ENCODE measurements around the gene STAT3.

The STAT3 gene

GRCh38 chr17:42354956-42355843 is 33.0 kb downstream of the STAT3 start:
- no peak for FAIRE-seq
- no peak for DNase-seq (ENCODE audit: low spot score)

DNA sequence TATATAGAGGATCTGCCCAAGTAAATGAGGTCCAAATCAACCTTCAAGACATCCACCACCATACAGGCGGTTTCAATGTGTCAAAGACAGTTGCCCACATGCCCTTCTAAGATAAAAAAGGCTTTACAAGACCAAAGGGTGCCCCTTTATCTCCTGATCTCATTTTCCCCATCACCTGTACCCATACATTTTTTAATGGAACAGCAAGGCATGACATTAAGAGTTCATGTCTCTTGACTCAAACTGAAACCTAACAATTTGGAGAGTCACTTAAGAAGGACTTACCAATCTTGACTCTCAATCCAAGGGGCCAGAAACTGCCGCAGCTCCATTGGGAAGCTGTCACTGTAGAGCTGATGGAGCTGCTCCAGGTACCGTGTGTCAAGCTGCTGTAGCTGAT is 40.1 kb downstream of the STAT3 start:
- DNase-seq (ENCODE audit: low spot score) = no peak
- FAIRE-seq = no peak

DNA sequence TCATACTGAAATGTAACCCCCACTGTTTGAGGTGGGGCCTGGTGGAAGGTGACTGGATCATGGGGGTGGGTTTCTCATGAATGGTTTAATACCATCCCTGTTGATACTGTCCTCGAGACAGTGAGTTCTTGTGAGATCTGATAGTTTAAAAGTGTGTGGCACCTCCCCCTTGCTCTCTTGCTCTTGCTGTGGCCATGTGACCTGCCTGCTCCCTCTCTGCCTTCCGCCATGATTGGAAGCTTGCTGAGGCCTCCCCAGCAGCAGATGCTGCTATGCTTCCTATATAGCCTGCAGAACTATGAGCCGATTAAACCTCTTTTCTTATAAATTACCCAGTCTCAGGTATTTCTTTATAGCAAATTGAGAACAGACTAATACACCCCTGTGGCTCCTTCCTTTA is 40.6 kb downstream of the STAT3 start:
- FAIRE-seq (no peak), DNase-seq (ENCODE audit: low spot score) (no peak)

DNA sequence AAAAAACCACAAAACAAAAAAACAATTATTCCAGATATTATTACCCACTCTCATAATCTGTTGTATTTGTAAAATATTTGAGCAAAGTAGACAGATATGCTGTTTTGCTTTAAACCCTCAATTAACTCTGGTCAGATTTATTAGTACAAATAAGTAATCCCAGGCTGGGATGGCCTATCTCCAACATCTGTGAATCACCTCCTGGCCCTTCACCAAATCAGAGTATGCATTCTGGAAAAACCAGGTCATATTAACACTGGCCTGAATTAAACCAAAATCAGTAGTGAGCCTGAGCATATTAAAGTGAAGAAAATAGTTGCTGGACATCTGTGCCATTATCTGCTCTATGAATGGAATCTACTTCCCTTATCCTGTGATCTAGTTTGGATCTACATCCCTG is 41.0 kb downstream of the STAT3 start:
- FAIRE-seq (peak; percentile 81), DNase-seq (ENCODE audit: low spot score) (peak; percentile 36)

GRCh38 chr17:42346481-42346880 is 41.8 kb downstream of the STAT3 start:
- no peak for FAIRE-seq

DNA sequence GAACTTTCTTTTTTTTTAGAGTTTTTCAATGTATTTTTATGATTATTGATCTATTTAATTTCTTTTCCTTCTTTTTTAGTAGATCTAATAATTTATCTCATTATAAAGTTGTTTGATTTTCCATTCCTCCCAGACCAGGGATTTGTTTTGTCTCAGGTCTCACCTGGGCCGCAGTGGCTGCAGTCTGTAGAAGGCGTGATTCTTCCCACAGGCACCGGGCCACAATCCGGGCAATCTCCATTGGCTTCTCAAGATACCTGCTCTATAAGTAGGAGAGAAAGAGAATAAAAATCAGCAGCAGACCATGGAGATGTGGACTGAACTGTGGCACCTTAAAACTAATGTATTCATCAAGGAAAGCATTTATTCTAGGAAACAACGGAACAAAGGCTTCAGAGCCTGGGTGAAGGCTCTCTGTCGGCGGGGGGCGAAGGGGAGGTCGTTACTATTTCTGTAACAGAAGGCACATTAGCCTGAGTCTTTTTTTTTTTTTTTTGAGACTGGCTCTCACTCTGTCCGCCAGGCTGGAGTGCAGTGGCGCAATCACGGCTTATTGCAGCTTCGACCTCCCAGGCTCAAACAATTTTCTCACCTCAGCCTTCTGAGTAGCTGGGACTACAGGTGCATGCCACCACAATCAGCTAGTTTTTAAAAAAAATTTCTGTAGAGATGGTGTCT is 42.7 kb downstream of the STAT3 start:
- FAIRE-seq = no peak

More at GRCh38 chr17:42346481-42346880, 41.8 kb downstream of the STAT3 start:
- no peak for DNase-seq (ENCODE audit: low spot score)

DNA sequence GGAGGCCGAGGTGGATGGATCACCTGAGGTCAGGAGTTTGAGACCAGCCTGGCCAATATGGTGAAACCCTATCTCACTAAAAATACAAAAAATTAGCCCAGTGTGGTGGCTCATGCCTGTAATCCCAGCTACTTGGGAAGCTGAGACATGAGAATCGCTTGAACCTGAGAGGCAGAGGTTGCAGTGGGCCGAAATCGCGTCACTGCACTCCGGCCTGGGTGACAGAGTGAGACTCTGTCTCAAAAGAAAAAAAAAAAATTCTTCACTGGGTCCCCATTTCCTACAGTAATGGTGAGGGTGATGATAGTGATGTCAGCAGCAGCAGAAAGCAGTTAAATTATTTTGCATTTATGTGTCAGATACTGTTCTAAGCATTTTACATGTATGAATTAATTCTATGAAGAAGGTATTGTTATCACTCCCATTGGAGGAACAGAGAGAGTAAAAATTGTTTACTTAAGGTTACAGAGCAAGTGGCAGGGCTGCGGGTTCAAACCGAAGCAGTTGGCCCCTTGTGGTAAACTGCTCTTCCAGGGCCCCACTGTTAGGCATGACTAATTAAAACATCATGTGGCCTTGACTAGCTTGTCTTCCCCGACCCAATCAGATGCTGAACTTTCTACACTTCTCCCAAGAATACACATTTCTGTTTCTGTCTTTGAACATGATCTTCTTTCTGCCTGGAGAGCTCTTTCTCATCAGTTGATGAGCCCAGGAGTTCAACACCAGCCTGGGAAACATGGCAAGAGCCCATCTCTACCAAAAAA is 45.8 kb downstream of the STAT3 start:
- DNase-seq (ENCODE audit: low spot score) (peak; percentile 26), FAIRE-seq (peak; percentile 47)

More for the DNA sequence above, 42.7 kb downstream of the STAT3 start:
- no peak for DNase-seq (ENCODE audit: low spot score)

DNA sequence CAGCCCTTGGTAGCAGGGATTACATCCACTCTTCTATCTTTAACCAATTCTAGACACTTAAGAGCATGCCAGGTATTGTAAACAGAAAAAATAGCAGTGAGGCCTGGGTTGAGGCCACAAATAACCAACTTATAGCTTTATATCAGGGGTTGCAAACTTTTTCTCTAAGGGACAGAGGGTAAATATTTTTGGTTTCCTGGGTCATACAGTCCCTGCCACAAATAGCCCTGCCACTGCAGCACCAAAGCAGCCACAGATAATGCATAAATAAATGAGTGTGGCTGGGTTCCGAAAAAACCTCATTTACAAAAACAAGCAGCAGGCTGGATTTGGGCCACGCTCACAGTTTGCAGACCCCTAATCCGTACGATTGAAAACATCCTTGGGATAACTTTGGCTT is 46.7 kb downstream of the STAT3 start:
- DNase-seq (ENCODE audit: low spot score) (no peak), FAIRE-seq (no peak)

DNA sequence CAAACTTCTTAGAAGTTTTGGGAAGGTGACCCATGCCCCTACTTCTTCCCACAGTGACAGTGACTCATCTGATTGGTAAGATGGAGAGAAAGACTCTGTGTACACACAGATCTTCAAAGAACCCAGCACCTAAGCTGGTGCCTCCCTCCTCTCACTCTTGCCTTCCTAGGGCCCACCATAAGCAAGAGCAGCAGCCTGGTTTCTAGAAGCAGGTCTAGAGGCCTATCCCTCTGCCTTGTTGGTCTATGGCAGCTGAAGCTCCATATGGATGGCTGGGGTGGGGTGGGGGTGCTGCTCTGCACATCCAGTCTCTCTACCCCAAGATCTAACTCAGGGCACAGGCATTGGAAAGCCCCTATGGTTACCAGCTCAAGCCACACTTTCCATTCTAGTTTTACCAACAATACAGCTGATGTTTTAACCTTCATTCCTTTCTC is 47.5 kb downstream of the STAT3 start:
- FAIRE-seq = no peak
- no peak for DNase-seq (ENCODE audit: low spot score)

GRCh38 chr17:42339221-42339620 is 49.0 kb downstream of the STAT3 start:
- FAIRE-seq = no peak
- no peak for DNase-seq (ENCODE audit: low spot score)

GRCh38 chr17:42338427-42338985 is 49.7 kb downstream of the STAT3 start:
- FAIRE-seq = no peak
- no peak for DNase-seq (ENCODE audit: low spot score)

DNA sequence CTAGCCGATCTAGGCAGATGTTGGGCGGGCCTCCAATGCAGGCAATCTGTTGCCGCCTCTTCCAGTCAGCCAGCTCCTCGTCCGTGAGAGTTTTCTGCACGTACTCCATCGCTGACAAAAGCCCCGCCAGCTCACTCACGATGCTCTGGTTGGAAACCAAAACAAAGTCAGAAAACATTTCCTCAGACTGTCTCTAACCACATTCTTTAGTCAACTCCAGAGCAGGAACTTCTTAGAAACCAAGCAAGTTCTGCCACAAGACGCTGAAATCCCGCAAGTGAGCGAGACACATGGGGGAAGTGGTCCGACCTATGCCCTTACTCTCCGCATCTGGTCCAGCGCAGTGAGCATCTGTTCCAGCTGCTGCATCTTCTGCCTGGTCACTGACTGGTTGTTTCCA is 50.8 kb downstream of the STAT3 start:
- FAIRE-seq (no peak), DNase-seq (ENCODE audit: low spot score) (no peak)

DNA sequence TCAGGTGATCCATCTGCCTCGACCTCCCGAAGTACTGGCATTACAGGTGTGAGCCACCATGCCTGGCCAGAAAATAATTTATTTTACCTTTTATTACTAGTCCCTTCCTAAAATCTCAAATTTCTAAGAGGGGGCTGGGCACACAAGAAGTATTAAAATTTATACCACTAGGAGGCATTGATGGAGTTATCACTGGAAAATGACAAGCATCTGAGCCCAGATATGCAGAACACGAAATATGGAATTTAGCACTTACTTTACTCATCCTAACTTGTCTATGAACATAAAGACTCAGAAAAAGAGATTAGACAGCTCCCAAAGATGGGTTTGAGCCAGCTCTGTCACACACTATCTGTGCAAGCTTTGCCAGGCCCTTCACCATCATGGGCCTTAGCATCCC is 53.6 kb downstream of the STAT3 start:
- DNase-seq (ENCODE audit: low spot score) (no peak), FAIRE-seq (no peak)

DNA sequence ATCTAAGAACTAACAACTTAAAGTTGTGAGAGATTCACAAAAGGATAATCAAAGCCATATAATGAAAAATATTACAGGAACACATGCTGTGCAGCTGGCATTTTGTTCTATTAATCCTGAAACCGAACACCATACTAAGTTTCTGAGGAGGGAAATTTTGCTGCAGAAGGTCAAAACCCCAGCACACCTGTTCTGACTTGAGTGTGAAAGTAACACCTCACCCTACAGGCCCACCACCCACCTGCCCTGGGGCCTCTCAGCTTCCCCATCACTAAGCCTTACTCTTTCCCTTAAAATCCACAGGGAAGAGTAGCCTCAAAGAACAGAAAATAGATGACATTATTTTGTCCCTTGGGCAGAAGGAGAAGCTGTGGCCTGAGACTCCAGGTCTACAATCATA is 55.2 kb downstream of the STAT3 start:
- FAIRE-seq (no peak), DNase-seq (ENCODE audit: low spot score) (no peak)

DNA sequence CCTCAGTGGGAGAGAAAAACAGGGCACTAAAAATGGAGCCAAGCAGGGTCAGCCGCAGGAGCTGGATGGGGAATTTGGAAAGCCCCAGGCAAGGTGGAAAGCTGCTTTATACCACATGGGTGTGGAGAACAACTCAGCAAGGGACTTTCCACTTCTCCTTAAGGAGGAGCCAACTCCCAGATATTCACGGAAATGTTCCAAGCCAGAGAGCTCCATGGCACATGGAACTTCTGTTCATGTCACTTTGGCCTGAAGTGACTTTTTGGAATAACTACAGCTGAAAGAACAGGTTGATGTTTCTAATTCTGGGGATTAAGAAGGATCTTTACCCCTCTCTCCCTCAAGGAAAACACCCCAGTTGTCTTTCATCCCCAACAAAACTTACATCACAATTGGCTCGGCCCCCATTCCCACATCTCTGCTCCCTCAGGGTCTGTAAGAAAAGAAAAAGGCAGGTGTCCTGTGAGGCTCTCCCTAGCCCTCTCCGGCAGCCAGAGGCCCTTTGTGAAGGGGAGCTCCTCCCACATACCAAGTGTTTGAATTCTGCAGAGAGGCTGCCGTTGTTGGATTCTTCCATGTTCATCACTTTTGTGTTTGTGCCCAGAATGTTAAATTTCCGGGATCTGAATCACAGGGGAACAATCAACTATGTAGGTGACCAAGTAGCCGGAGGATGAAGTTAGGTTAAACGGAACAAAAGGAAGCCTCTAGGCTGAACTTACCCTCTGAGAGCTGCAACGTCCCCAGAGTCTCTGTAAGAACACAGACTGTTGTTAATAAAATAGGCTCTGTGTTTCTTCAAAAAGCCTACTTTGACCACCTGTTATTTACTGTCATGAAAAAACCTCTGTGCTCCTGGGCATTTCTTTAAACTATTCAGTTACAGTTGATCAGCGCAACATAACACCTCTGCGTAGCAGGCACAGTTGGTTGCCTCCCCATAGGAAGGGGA is 58.9 kb downstream of the STAT3 start:
- DNase-seq (ENCODE audit: low spot score) (peak; percentile 80), FAIRE-seq (peak; percentile 76)

- peak; percentile 88 for DNase-seq (ENCODE audit: low spot score)
Observed at GRCh38 chr17:42325026-42325425, 63.2 kb downstream of the STAT3 start.

GRCh38 chr17:42323268-42323773 is 64.9 kb downstream of the STAT3 start:
- FAIRE-seq (no peak), DNase-seq (ENCODE audit: low spot score) (no peak)

More at GRCh38 chr17:42325026-42325425, 63.2 kb downstream of the STAT3 start:
- FAIRE-seq = peak; percentile 82

- FAIRE-seq = peak; percentile 44
Observed at GRCh38 chr17:42322382-42323267, 65.6 kb downstream of the STAT3 start.

GRCh38 chr17:42321555-42321954 is 66.7 kb downstream of the STAT3 start:
- DNase-seq (ENCODE audit: low spot score) = no peak
- FAIRE-seq = no peak

More at GRCh38 chr17:42322382-42323267, 65.6 kb downstream of the STAT3 start:
- peak; percentile 79 for DNase-seq (ENCODE audit: low spot score)

Measured in RCC 7860 (cell line).